Lower leg skin (tissue), 4 donors: ENCODE measurements around the gene TACR1. TPM values are rescaled to one million over a fixed set of nuclear protein-coding genes. Genes with fewer than 3 reads are reported as not detected.

Experiments
- DNase-seq, 2 donors: peaks; one replicate each; pipeline ENCODE4 v3.0.0-alpha.2; 2019; ENCODE audit warnings: low spot score in 2 of 2
- H3K4me3 ChIP-seq: fragments of 200-600 bp; sonication (generic); 2 replicates; pipeline ENCODE4 v1.5.1; 2017; ENCODE audit warnings: mild to moderate bottlenecking, low read depth; ENCODE audit not compliant: poor library complexity, severe bottlenecking
- POLR2A ChIP-seq, 2 donors: fragments of 450-650 bp; IDR thresholded peaks; one replicate each; pipeline ENCODE4 v1.6.1; 2016 to 2017; ENCODE audit warnings: antibody characterized with exemption in 2 of 2, mild to moderate bottlenecking in 1 of 2, moderate library complexity in 1 of 2
- WGBS, 2 donors: methylation state at CpG; one replicate each; pipeline ENCODE4 v1.1.5; 2018; 5-methylcytosine and 5-hydroxymethylcytosine counted together
- intact Hi-C: fragments of 100-400 bp; cut with DNase I; formaldehyde crosslinking; loops from one replicate; pipeline ENCODE4 v1.15.0; 2023; ENCODE audit warnings: low total_unique reads
- total RNA-seq, 4 donors: library from RNA; depleted of rRNA; stranded (reverse); fragments of >200 nt; gene quantifications; one replicate each; pipeline ENCODE4 v1.1.0, GENCODE V29; 2016
- TF ChIP-seq, protein P1 (sequence below), 3 donors: fragments of 450-650 bp; IDR thresholded peaks; one replicate each; pipeline ENCODE4 v1.5.1; 2016; ENCODE audit warnings: antibody characterized with exemption in 3 of 3, mild to moderate bottlenecking in 3 of 3, moderate library complexity in 2 of 3

The TACR1 gene
- total RNA-seq, 4 donors from 2014 or later = 0.95 to 8.0 (median 2.7) TPM

DNA sequence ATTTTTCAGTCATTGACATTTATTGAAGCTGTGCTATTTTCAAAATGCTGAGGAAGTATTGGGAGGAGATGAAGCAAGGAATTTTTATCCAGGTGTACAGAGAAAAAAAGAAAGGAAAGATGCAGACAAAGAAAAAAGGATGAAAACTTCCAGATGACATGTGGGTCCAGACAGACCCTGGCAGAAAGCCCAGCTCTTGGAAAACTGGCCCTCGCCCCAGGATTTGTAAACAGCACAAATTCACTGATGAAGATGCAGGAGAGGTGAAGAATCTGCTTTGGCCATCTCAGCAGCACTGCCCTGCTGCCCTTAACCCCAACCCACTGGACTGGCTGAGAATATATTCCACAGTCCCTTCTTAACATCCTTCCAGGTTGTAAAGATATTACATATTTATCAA lies 12.5 kb downstream of the TACR1 start:
- intact Hi-C loops = no loop called here

DNA sequence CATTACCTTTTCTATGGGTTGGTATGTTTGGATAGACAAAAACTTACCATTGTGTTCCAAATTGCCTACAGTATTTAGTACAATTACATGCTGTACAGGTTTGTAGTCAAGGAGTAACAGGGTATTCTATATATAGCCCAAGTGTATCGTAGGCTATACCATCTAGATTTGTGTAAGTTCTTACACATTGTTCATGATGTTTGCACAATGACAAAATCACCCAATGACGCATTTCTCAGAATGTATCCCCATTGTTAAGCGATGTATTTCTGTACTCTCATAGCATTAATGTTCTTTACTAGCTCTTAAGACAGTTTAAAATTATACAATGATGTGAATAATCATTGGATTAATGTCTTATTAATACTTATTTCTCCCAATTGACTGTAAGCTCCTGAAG lies 16.7 kb downstream of the TACR1 start:
- intact Hi-C loops = no loop called here
- 96 to 98% methylated on average over 3 of the region's 3 CpGs for WGBS, 2 donors
- no peak for TF ChIP-seq POLR2A (IDR thresholded peaks at IDR 0.05)
- TF ChIP-seq, protein P1, sequence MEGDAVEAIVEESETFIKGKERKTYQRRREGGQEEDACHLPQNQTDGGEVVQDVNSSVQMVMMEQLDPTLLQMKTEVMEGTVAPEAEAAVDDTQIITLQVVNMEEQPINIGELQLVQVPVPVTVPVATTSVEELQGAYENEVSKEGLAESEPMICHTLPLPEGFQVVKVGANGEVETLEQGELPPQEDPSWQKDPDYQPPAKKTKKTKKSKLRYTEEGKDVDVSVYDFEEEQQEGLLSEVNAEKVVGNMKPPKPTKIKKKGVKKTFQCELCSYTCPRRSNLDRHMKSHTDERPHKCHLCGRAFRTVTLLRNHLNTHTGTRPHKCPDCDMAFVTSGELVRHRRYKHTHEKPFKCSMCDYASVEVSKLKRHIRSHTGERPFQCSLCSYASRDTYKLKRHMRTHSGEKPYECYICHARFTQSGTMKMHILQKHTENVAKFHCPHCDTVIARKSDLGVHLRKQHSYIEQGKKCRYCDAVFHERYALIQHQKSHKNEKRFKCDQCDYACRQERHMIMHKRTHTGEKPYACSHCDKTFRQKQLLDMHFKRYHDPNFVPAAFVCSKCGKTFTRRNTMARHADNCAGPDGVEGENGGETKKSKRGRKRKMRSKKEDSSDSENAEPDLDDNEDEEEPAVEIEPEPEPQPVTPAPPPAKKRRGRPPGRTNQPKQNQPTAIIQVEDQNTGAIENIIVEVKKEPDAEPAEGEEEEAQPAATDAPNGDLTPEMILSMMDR (IDR thresholded peaks at IDR 0.05) = no peak
- H3K4me3 ChIP-seq = no peak overlapping the region
- DNase-seq = no peak

More for the DNA sequence above, 12.5 kb downstream of the TACR1 start:
- no peak overlapping the region for H3K4me3 ChIP-seq
- TF ChIP-seq, protein P1 (IDR thresholded peaks at IDR 0.05) = no peak
- no peak for TF ChIP-seq POLR2A (IDR thresholded peaks at IDR 0.05)
- DNase-seq = no peak
- 33 to 60% methylated on average over 1 of the region's 1 CpG for WGBS, 2 donors

DNA sequence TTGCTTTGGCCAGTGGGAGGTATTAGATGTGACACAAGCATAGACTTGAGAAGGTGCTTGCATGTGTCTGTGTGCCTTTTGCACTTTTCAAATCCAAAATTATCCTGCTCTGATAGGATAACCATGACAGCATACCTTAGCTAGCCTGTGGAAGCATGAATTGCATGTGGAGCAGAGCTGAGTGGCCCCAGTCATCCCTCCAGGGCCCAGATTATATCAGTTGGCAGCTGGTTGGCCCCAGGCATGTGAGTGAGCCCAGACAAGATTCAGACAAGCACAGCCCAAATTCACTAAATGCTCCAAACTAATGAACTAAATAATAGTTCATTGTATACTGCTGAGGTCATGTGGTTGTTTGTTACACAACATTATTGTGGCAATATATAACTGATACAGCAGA lies 18.8 kb downstream of the TACR1 start:
- no peak for DNase-seq
- intact Hi-C loops = no loop called here
- H3K4me3 ChIP-seq = no peak overlapping the region
- no peak for TF ChIP-seq POLR2A (IDR thresholded peaks at IDR 0.05)
- TF ChIP-seq, protein P1 (IDR thresholded peaks at IDR 0.05) = no peak

DNA sequence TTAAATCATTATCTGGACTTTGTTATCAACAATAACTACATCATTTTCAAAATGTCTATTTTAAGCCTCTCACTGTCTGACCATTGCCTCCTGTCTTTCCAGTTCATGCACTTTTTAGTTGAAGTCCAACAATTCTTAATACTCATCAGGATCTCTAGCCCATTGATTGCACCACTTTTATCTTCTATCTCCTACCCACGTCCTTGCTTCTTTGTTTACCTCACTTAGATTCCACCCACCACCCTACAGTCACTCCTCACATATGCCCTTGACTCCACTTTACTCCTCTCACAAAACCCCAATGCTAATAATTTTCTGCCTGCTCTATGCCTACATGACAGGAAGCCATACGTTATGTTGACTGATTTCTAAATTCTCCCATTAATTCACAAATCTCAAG lies 21.9 kb downstream of the TACR1 start:
- H3K4me3 ChIP-seq = no peak overlapping the region
- 67 to 70% methylated on average over 2 of the region's 2 CpGs for WGBS, 2 donors
- TF ChIP-seq, protein P1 (IDR thresholded peaks at IDR 0.05) = no peak
- no peak for TF ChIP-seq POLR2A (IDR thresholded peaks at IDR 0.05)
- no peak for DNase-seq
- intact Hi-C loops = no loop called here

DNA sequence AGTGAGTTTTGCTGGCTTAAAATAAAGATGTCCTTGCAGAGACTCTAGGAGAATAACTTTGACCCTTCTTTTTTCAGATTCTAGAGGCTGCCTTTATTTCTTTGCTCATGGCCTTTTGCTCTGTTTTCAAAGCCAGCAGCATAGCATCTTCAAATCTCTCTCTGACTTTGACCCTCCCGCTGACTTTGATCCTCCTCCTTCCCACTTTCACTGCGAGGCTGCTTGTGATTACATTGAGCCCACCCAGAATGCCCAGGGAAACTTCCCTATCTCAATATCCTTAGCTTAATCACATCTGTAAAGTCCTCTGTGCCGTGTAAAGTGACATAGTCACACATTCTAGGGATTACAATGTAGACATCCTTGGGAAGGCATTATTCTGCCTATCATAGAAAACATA lies 23.9 kb downstream of the TACR1 start:
- TF ChIP-seq POLR2A (IDR thresholded peaks at IDR 0.05) = no peak
- TF ChIP-seq, protein P1 (IDR thresholded peaks at IDR 0.05) = no peak
- H3K4me3 ChIP-seq = no peak overlapping the region
- WGBS, 2 donors = 48 to 56% methylated on average over 3 of the region's 3 CpGs
- no peak for DNase-seq
- intact Hi-C loops = no loop called here

DNA sequence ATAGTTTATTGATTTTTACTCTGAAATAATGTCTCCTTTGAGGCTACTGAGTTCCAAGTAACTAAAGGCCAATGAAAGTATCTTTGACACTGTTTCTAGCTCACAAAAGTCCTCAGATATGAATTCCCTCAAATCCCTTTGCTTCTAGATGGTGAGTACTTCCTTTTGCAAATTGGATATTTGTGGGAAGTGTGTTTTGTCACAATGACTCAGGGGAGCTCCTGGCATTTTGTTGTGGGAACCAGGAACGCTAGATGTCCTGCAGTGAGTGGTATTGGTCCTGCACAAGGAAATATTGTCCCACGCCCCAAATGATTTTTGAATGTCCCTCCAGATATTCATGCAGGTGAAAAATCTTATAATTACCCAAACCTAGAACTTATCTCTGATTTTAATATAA lies 24.3 kb downstream of the TACR1 start:
- intact Hi-C loops = no loop called here

More for the DNA sequence above, 24.3 kb downstream of the TACR1 start:
- 81 to 93% methylated on average over 2 of the region's 2 CpGs for WGBS, 2 donors
- no peak for DNase-seq
- no peak for TF ChIP-seq POLR2A (IDR thresholded peaks at IDR 0.05)
- TF ChIP-seq, protein P1 (IDR thresholded peaks at IDR 0.05) = no peak
- H3K4me3 ChIP-seq = no peak overlapping the region
